ENCODE measurements around the gene STT3B. TPM values are rescaled to one million over a fixed set of nuclear protein-coding genes. Genes with fewer than 3 reads are reported as not detected.

The STT3B gene
- total and polyA plus RNA-seq, 2 of the 4 experiments (the other 2 are of a cell fraction), result 45.5 to 86.4 TPM

- H3K14ac ChIP-seq (replicated peaks; ENCODE audit: low read depth, low read length), result no peak overlapping the region
- DNase-seq (no peak), ATAC-seq (ENCODE audit: low read depth) (no peak)
- no TSS peak for BruUV-seq (replicated peaks)
- no peak overlapping the region for H2AK9ac ChIP-seq (replicated peaks; ENCODE audit: low read depth, low read length, poor library complexity)
- no peak overlapping the region for H3K27ac ChIP-seq (ENCODE audit: insufficient read depth, low read length)
- H2BK15ac ChIP-seq (ENCODE audit: low read depth, low read length), result no peak overlapping the region
- H2AK5ac ChIP-seq (ENCODE audit: low read depth, low read length), result no peak overlapping the region
- dilution Hi-C loops (cut with HindIII; ENCODE audit: low sequenced_read_pairs, unreplicated experiment) (no loop called here), in situ Hi-C loops (cut with MboI; ENCODE audit: low sequenced_read_pairs) (no loop called here), intact Hi-C loops (cut with micrococcal nuclease) (no loop called here)
- TF ChIP-seq RCOR1 (IDR thresholded peaks at IDR 0.05; ENCODE audit: insufficient replicate concordance, low read length) (no peak), CTCF (conservative IDR thresholded peaks at IDR 0.05; ENCODE audit: low read depth, low read length) (no peak), SMC3 (IDR thresholded peaks at IDR 0.05; ENCODE audit: low read depth, low read length) (no peak), MXI1 (IDR thresholded peaks at IDR 0.05; ENCODE audit: borderline replicate concordance, low read depth, low read length) (no peak), USF2 (IDR thresholded peaks at IDR 0.05; ENCODE audit: low read depth, low read length) (no peak), FOS (IDR thresholded peaks at IDR 0.05; ENCODE audit: low read depth, low read length) (no peak), MAFK (IDR thresholded peaks at IDR 0.05; ENCODE audit: low read depth, low read length) (no peak), RFX5 (IDR thresholded peaks at IDR 0.05; ENCODE audit: low read depth, low read length) (no peak), POLR2A (IDR thresholded peaks at IDR 0.05; ENCODE audit: low read depth, low read length) (no peak), BHLHE40 (IDR thresholded peaks at IDR 0.05; ENCODE audit: low read depth, low read length) (no peak), NFE2L2 (IDR thresholded peaks at IDR 0.05; ENCODE audit: low read depth, low read length) (no peak)
- no peak overlapping the region for H3K4ac ChIP-seq (ENCODE audit: low read depth, low read length)
- no peaks in the 10 kb centered on the region for H3K79me1 ChIP-seq (ENCODE audit: low read depth in 1 of 2, low read length in 2 of 2)
- H4K91ac ChIP-seq (ENCODE audit: insufficient read depth, low read depth, low read length), result no peak overlapping the region
- no peak overlapping the region for H3K23ac ChIP-seq (ENCODE audit: low read depth, low read length)
- no peaks in the 10 kb centered on the region for H3K27me3 ChIP-seq (ENCODE audit: control insufficient read depth, insufficient read depth, low read length)
- H3K56ac ChIP-seq (ENCODE audit: extremely low read depth, insufficient read depth, low read length), result no peak overlapping the region
- H3K4me3 ChIP-seq (ENCODE audit: insufficient read depth, low read depth, low read length), result no peak overlapping the region
- H3K9me3 ChIP-seq (ENCODE audit: control insufficient read depth, insufficient read depth, low read length), result no peaks in the 10 kb centered on the region
- WGBS, 2 experiments (ENCODE audit: extremely low coverage in 2 of 2, insufficient read length in 1 of 2), result 100% methylated on average over 4 of the region's 17 CpGs; no CpG with 5 or more reads in 1 of the 2 experiments
- no peaks in the 10 kb centered on the region for H4K20me1 ChIP-seq (ENCODE audit: insufficient read depth, low read length)
- no peak overlapping the region for H2BK5ac ChIP-seq (ENCODE audit: low read depth, low read length, poor library complexity, severe bottlenecking)
- peaks cover 6% of the 10 kb centered on the region for H3K9me1 ChIP-seq (ENCODE audit: insufficient read depth, low read length)
- H3K9ac ChIP-seq (ENCODE audit: low read depth, low read length), result no peak overlapping the region
- CTCF ChIA-PET, result no interaction called here
- no peak overlapping the region for H2AFZ ChIP-seq (replicated peaks; ENCODE audit: low read length, poor library complexity)
- peaks cover 2% of the 10 kb centered on the region; the same call in 1 of the 2 replicates for H3K36me3 ChIP-seq (ENCODE audit: control insufficient read depth, insufficient read depth, low read length)
- H3K4me2 ChIP-seq (ENCODE audit: low read depth, low read length), result no peak overlapping the region
- no peak overlapping the region for H4K8ac ChIP-seq (ENCODE audit: low read depth in 2 of 2, low read length in 2 of 2)
- no peak overlapping the region for H2BK20ac ChIP-seq (ENCODE audit: low read depth, low read length)
- no peaks in the 10 kb centered on the region for H3K4me1 ChIP-seq (ENCODE audit: control insufficient read depth, insufficient read depth, low read length)
- H4K5ac ChIP-seq (ENCODE audit: low read depth, low read length), result no peak overlapping the region
- H3K18ac ChIP-seq (ENCODE audit: low read depth, low read length), result no peak overlapping the region
- POLR2A ChIA-PET (ENCODE audit: unreplicated experiment), result no interaction called here
- H2BK120ac ChIP-seq (ENCODE audit: low read depth, low read length), result no peak overlapping the region
Observed at GRCh38 chr3:31664031-31664430, 131.3 kb downstream of the STT3B start.
